HEK293 (cell line): ENCODE measurements around the gene FBXO42.

ENCODE experiments used
- MYNN ChIP-seq: fragments of 450-650 bp; formaldehyde crosslinking; IDR thresholded peaks from 2 replicates; pipeline ENCODE4 v1.5.1; 2016; ENCODE audit warnings: missing biosample characterization, missing genetic modification characterization, borderline replicate concordance
- YY1 ChIP-seq: fragments of 450-650 bp; formaldehyde crosslinking; IDR thresholded peaks from 2 replicates; pipeline ENCODE4 v1.5.1; 2018; ENCODE audit warnings: missing biosample characterization, missing genetic modification characterization
- ZBTB21 ChIP-seq: fragments of 450-650 bp; formaldehyde crosslinking; IDR thresholded peaks from 2 replicates; pipeline ENCODE4 v1.5.1; 2017; ENCODE audit warnings: missing biosample characterization, missing genetic modification characterization
- ZBTB7A ChIP-seq: fragments of 450-650 bp; formaldehyde crosslinking; IDR thresholded peaks from 2 replicates; pipeline ENCODE4 v1.5.1; 2016; ENCODE audit warnings: low read depth, missing biosample characterization, missing genetic modification characterization
- ZNF24 ChIP-seq: fragments of 450-650 bp; formaldehyde crosslinking; IDR thresholded peaks from 2 replicates; pipeline ENCODE4 v1.5.1; 2016; ENCODE audit warnings: missing biosample characterization, missing genetic modification characterization
- ZNF677 ChIP-seq: fragments of 450-650 bp; IDR thresholded peaks from 2 replicates; pipeline ENCODE4 v1.5.0; 2018; ENCODE audit warnings: missing biosample characterization, mild to moderate bottlenecking, missing genetic modification characterization, moderate library complexity
- TF ChIP-seq, protein P1 (sequence below): fragments of 450-650 bp; formaldehyde crosslinking; IDR thresholded peaks from 2 replicates; pipeline ENCODE4 v1.5.1; 2016; ENCODE audit warnings: missing biosample characterization, missing genetic modification characterization

DNA sequence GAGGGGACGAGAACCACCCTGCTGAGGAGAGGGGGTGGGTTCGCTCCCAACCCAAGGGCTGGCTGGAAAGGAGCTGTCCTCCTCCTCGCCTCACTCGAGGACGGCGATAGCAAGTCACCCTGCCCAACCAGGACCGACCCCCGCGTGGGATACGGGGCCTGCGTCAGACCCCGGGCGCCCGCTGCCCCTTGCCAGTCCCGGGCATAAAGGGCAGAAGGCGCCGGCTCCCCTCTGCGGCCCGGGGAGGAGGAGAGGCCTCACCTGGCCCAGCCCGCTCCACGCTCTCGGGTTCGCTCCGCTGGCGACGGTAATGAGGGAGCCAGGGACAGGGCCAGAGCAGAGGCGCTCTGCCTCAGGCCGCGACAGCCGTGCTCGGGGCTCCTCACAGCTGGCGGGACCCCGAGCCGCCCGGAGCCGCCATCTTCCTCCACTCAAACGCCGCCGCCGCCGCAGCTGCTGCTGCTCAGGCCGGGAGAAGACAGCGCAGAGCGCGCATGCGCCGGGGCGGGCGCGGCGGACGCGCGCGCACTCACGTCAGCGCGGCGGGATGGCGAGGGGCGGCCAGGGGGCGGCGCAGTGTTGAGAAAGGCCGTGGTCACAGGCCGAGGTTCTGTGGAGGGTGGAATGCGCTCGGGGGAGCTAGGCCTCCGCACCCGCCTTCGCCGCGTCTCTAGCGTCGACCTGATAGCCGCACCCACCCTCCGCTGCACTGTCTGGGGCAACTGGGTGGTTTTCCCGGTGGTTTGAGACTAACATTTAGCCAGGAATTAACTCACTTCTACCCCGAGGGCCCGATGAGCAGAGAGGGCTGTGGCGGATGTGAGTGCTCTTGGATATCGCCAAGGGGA lies at the start of gene FBXO42:
- TF ChIP-seq, protein P1, sequence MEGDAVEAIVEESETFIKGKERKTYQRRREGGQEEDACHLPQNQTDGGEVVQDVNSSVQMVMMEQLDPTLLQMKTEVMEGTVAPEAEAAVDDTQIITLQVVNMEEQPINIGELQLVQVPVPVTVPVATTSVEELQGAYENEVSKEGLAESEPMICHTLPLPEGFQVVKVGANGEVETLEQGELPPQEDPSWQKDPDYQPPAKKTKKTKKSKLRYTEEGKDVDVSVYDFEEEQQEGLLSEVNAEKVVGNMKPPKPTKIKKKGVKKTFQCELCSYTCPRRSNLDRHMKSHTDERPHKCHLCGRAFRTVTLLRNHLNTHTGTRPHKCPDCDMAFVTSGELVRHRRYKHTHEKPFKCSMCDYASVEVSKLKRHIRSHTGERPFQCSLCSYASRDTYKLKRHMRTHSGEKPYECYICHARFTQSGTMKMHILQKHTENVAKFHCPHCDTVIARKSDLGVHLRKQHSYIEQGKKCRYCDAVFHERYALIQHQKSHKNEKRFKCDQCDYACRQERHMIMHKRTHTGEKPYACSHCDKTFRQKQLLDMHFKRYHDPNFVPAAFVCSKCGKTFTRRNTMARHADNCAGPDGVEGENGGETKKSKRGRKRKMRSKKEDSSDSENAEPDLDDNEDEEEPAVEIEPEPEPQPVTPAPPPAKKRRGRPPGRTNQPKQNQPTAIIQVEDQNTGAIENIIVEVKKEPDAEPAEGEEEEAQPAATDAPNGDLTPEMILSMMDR (tag by site-specific recombination): peak; percentile 79
- TF ChIP-seq ZNF24 (0 out of 2 replicates have a peak, but pooled peaks have one; percentile 34), ZBTB7A (peak; percentile 46; the same call in 1 of the 2 replicates), ZNF677 (tag by site-specific recombination) (no peak), YY1 (tag by site-specific recombination) (peak; percentile 88), MYNN (tag by site-specific recombination) (no peak), ZBTB21 (tag by site-specific recombination) (no peak)
